ENCODE measurements around the gene MLLT3. TPM values are rescaled to one million over a fixed set of nuclear protein-coding genes. Genes with fewer than 3 reads are reported as not detected.

MLLT3 gene
- total and polyA plus RNA-seq, 2 of the 13 experiments (the other 11 are each of a cell fraction or from before 2014, with no cell fraction given) = 12.3 to 12.6 TPM

DNA sequence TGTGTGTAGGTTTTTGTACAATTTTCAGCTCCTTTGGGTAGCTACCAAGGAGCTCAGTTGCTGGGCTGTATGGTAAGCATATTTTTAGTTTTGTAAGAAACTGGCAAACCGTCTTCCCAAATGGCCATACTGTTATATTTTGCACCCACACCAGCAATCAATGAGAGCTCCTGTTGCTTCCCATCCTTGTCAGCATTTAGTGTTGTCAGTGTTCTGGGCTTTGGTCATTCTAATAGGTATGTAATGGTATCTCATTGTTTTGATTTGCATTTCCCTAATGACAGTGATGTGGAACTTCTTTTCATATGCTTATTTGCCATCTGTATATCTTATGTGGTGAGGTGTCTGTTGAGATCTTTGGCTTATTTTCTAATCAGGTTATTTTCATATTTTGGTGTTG lies 320.1 kb downstream of the MLLT3 start:
- Histone ChIP-seq H3K4me3 (replicated peaks in 1 of 3; ENCODE audit: insufficient read depth in 1 of 3, low read depth in 2 of 3, low read length in 3 of 3) (no peak overlapping the region), H3K4me2 (ENCODE audit: low read depth, low read length) (no peak overlapping the region), H3K9ac (ENCODE audit: insufficient read depth, low read depth, low read length) (no peak overlapping the region), H4K20me1 (ENCODE audit: insufficient read depth, low read length) (no peaks in the 10 kb centered on the region), H3K79me2 (ENCODE audit: insufficient read depth, low read length) (no peaks in the 10 kb centered on the region), H2AFZ (ENCODE audit: low read length) (no peak overlapping the region), H3K27ac (ENCODE audit: extremely low read length, insufficient read depth, low read length) (no peak overlapping the region), H3K27me3 (ENCODE audit: control insufficient read depth in 1 of 2, insufficient read depth in 2 of 2, low read length in 2 of 2) (peaks cover 0 to 8% of the 10 kb centered on the region in 2 experiments; a peak in 1 of 5 replicates), H3K36me3 (replicated peaks in 1 of 2; ENCODE audit: control insufficient read depth in 1 of 2, insufficient read depth in 2 of 2, low read length in 2 of 2) (no peaks in the 10 kb centered on the region), H3K9me3 (ENCODE audit: low read length) (no peaks in the 10 kb centered on the region), H3K4me1 (ENCODE audit: insufficient read depth, low read length) (peaks cover 13% of the 10 kb centered on the region)
- 29% methylated on average over 1 of the region's 1 CpG for WGBS (ENCODE audit: low lambda C conversion rate)
- in situ Hi-C loops (cut with HindIII; ENCODE audit: extremely low pct_ligation_motif_present, low pct_unique_long_range_greater_than_20kb) (no loop called here), intact Hi-C loops (cut with micrococcal nuclease; ENCODE audit: unreplicated experiment) (no loop called here)
- BruUV-seq (replicated peaks) = no TSS peak
- DNase-seq (ENCODE audit: low spot score) = no peak
- FAIRE-seq = no peak
- TF ChIP-seq, protein P1, sequence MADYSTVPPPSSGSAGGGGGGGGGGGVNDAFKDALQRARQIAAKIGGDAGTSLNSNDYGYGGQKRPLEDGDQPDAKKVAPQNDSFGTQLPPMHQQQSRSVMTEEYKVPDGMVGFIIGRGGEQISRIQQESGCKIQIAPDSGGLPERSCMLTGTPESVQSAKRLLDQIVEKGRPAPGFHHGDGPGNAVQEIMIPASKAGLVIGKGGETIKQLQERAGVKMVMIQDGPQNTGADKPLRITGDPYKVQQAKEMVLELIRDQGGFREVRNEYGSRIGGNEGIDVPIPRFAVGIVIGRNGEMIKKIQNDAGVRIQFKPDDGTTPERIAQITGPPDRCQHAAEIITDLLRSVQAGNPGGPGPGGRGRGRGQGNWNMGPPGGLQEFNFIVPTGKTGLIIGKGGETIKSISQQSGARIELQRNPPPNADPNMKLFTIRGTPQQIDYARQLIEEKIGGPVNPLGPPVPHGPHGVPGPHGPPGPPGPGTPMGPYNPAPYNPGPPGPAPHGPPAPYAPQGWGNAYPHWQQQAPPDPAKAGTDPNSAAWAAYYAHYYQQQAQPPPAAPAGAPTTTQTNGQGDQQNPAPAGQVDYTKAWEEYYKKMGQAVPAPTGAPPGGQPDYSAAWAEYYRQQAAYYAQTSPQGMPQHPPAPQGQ (CRISPR knock-in tag; IDR thresholded peaks at IDR 0.05; ENCODE audit: borderline replicate concordance) = no peak
- TF ChIP-seq ZNF431 (CRISPR knock-in tag; IDR thresholded peaks at IDR 0.05; ENCODE audit: borderline replicate concordance, low read depth) (no peak), ZBTB42 (CRISPR knock-in tag; IDR thresholded peaks at IDR 0.05) (no peak), HNRNPUL1 (IDR thresholded peaks at IDR 0.05; ENCODE audit: low read depth, low read length) (no peak), GABPA (IDR thresholded peaks at IDR 0.05; ENCODE audit: low read depth, low read length) (no peak), GABPA (CRISPR knock-in tag; IDR thresholded peaks at IDR 0.05; ENCODE audit: low read depth) (no peak), EP300 (IDR thresholded peaks at IDR 0.05; ENCODE audit: low read depth in 2 of 2, low read length in 2 of 2) (no peak), EP300 (CRISPR knock-in tag; IDR thresholded peaks at IDR 0.05; ENCODE audit: borderline replicate concordance) (no peak), SNRNP70 (IDR thresholded peaks at IDR 0.05; ENCODE audit: low read depth, low read length) (no peak), NFE2L1 (CRISPR knock-in tag; IDR thresholded peaks at IDR 0.05; ENCODE audit: borderline replicate concordance) (no peak)
- TF ChIP-seq, protein P2, sequence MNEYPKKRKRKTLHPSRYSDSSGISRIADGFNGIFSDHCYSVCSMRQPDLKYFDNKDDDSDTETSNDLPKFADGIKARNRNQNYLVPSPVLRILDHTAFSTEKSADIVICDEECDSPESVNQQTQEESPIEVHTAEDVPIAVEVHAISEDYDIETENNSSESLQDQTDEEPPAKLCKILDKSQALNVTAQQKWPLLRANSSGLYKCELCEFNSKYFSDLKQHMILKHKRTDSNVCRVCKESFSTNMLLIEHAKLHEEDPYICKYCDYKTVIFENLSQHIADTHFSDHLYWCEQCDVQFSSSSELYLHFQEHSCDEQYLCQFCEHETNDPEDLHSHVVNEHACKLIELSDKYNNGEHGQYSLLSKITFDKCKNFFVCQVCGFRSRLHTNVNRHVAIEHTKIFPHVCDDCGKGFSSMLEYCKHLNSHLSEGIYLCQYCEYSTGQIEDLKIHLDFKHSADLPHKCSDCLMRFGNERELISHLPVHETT (CRISPR knock-in tag; conservative IDR thresholded peaks at IDR 0.05) = no peak
- TF ChIP-seq, protein P3, sequence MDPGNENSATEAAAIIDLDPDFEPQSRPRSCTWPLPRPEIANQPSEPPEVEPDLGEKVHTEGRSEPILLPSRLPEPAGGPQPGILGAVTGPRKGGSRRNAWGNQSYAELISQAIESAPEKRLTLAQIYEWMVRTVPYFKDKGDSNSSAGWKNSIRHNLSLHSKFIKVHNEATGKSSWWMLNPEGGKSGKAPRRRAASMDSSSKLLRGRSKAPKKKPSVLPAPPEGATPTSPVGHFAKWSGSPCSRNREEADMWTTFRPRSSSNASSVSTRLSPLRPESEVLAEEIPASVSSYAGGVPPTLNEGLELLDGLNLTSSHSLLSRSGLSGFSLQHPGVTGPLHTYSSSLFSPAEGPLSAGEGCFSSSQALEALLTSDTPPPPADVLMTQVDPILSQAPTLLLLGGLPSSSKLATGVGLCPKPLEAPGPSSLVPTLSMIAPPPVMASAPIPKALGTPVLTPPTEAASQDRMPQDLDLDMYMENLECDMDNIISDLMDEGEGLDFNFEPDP (CRISPR knock-in tag; conservative IDR thresholded peaks at IDR 0.05) = no peak
- TF ChIP-seq, protein P4, sequence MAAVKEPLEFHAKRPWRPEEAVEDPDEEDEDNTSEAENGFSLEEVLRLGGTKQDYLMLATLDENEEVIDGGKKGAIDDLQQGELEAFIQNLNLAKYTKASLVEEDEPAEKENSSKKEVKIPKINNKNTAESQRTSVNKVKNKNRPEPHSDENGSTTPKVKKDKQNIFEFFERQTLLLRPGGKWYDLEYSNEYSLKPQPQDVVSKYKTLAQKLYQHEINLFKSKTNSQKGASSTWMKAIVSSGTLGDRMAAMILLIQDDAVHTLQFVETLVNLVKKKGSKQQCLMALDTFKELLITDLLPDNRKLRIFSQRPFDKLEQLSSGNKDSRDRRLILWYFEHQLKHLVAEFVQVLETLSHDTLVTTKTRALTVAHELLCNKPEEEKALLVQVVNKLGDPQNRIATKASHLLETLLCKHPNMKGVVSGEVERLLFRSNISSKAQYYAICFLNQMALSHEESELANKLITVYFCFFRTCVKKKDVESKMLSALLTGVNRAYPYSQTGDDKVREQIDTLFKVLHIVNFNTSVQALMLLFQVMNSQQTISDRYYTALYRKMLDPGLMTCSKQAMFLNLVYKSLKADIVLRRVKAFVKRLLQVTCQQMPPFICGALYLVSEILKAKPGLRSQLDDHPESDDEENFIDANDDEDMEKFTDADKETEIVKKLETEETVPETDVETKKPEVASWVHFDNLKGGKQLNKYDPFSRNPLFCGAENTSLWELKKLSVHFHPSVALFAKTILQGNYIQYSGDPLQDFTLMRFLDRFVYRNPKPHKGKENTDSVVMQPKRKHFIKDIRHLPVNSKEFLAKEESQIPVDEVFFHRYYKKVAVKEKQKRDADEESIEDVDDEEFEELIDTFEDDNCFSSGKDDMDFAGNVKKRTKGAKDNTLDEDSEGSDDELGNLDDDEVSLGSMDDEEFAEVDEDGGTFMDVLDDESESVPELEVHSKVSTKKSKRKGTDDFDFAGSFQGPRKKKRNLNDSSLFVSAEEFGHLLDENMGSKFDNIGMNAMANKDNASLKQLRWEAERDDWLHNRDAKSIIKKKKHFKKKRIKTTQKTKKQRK (IDR thresholded peaks at IDR 0.05; ENCODE audit: low read length) = no peak
- TF ChIP-seq, protein P5, sequence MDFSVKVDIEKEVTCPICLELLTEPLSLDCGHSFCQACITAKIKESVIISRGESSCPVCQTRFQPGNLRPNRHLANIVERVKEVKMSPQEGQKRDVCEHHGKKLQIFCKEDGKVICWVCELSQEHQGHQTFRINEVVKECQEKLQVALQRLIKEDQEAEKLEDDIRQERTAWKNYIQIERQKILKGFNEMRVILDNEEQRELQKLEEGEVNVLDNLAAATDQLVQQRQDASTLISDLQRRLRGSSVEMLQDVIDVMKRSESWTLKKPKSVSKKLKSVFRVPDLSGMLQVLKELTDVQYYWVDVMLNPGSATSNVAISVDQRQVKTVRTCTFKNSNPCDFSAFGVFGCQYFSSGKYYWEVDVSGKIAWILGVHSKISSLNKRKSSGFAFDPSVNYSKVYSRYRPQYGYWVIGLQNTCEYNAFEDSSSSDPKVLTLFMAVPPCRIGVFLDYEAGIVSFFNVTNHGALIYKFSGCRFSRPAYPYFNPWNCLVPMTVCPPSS (IDR thresholded peaks at IDR 0.05) = no peak
- ChIA-PET POLR2A (no interaction called here), CTCF (ENCODE audit: low intra/inter-chr PET ratio, low total read pairs) (no interaction called here)
- ATAC-seq = no peak

Measured in HepG2 (cell line).